Activated CD4-positive, alpha-beta T cell treated with anti-CD3 and anti-CD28 coated beads, Interleukin-10, Interleukin-2, amounts not matched to agents 100 ng/mL and 50 ng/mL, durations not matched to agents 16 hours and 8 hours (primary cell): Measurements from ENCODE around the gene MDP1.

ENCODE experiments used
- DNase-seq: peaks from one replicate; pipeline ENCODE4 v3.0.0-alpha.2; 2020

The MDP1 gene

GRCh38 chr14:24179961-24180796, 35.7 kb downstream of the MDP1 start:
- no peak for DNase-seq

DNA sequence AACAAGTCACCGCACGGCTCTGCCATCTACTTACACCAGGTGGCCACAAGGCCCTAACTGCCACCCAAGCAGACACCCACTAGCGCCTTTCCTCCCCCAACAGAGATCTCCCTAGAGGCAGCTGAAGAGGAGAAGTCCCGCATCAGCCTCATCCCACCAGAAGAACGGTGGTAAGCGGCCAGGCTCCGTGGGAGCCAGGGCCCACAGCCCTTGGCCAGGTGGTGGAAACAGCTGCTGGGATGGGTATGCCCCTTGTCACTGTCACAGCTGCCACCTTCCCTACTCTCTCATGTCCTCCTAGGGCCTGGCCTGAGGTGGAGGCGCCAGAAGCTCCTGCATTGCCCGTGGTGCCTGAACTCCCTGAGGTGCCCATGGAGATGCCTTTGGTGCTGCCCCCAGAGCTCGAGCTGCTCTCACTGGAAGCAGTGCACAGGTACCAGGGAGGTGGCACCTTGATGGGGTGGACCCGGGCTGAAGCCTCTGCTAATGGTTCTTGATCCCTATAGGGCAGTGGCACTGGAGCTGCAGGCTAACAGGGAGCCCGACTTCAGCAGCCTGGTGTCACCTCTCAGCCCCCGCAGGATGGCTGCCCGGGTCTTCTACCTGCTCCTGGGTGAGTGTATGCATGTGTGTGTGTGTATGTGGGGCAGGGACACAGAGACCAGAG, 36.4 kb downstream of the MDP1 start:
- no peak for DNase-seq

DNA sequence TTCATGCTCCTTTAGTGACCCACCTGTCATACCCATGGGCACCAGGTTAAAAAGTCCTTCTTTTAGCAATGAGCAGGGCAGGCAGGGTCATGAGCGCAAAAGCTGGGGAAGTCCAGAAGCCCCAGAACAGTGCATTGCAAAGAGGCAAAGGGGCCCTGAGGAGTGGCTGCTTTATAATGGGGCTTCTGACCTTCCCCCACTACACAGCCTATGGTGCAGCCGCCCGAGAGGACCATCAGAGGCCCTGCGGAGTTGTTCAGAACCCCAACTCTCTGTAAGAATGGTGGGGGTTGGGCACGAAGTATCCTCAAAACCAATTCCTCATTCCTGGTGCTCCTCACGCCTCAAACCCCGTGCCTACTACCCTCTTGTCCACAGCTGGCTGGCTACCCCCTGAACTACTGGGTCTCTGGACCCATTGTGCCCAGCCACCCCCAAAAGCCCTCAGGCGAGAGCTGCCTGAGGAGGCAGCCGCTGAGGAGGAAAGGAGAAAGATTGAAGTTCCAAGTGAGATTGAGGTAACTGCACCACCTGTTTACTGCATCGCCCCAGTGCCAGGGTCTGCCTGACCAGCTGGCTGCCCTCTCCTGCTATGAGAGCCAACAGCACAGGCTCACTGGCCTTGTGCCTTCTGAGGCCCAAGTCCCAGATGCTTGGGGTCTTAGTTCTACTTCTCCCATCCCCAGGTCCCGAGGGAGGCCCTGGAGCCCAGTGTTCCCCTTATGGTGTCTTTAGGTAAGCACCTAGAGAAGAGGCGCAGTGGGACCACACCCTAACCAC, 37.3 kb downstream of the MDP1 start:
- no peak for DNase-seq

GRCh38 chr14:24177891-24178290, 38.0 kb downstream of the MDP1 start:
- no peak for DNase-seq

GRCh38 chr14:24177041-24177825, 38.6 kb downstream of the MDP1 start:
- no peak for DNase-seq

DNA sequence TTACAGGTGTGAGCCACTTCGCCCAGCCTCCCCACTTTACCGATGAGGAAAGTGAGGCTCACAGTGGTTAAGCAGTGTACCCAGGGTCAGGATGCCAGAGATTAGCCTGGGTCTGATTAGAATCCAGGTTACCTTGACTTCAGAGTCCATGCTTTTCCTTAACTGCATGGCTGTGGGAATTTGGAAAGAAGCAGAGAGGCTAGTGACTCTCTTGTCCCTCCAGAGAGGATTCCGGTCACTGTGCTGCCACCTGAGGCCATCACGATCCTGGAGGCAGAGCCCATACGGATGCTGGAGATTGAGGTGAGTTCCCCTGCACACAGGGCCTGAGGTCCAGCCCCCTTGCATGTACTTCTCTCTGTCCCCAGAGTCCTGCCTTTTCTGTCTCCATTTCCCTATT, 39.3 kb downstream of the MDP1 start:
- DNase-seq: no peak

- no peak for DNase-seq
Observed at GRCh38 chr14:24172871-24173281, 43.0 kb downstream of the MDP1 start.

GRCh38 chr14:24172261-24172860, 43.5 kb downstream of the MDP1 start:
- DNase-seq: no peak

DNA sequence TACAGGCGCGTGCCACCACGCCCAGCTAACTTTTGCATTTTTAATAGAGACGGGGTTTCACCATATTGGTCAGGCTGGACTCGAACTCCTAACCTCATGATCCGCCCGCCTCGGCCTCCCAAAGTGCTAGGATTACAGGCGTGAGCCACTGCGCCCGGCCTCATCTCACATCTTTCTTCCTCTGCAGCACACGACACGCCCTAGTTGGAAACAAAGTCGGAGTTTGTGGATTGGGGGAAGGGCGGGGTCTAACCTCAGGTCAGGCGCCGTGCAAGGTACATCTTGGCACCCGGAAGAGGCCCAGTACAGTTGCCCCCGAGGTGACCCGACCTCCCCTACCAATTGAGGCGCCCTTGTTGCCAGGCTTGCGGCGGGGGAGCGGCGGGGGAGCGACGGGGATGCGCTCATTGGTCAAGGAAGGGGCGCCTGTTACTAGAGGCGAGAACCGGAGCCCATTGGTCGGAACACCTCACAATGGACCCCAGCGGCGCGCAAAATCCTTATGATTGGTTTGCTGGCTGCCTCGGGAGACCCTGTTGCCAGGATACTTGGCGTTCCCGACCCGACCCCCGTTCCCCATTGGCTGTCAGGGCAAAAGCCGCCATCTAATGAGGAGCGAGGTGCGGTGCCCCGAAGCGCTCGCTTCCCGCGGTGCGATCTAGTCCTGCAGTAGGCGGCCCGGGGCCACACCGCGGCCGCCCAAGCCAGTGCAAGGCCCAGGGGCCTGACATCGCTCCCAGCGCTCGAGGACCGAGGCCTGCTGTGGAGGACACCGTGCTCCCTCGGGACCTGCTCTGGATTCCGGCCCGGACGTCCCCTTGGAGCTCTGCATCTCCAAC, 44.2 kb downstream of the MDP1 start, which contains the start of gene REC8:
Gene REC8 (plus strand): TSS at position 659 of the 839 bp plus-strand sequence. CDS start 473 bp downstream, outside the sequence.
- peak; percentile 75 for DNase-seq

GRCh38 chr14:24167469-24168114, 48.3 kb downstream of the MDP1 start:
- DNase-seq: no peak

DNA sequence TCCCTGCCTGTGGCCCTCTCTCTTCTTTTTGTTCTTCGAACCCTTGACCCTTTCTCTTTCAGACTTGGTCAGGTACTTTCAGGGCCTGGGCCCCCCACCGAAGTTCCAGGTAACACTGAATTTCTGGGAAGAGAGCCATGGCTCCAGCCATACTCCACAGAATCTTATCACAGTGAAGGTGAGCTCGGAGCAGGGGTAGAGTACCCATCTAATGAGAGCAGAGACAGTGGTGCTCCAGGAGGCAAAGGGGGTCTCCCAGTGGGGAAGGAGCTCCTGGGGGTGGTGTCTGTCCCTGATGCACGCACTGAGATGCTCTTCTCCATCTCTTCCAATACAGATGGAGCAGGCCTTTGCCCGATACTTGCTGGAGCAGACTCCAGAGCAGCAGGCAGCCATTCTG, 50.1 kb downstream of the MDP1 start:
- DNase-seq: no peak

DNA sequence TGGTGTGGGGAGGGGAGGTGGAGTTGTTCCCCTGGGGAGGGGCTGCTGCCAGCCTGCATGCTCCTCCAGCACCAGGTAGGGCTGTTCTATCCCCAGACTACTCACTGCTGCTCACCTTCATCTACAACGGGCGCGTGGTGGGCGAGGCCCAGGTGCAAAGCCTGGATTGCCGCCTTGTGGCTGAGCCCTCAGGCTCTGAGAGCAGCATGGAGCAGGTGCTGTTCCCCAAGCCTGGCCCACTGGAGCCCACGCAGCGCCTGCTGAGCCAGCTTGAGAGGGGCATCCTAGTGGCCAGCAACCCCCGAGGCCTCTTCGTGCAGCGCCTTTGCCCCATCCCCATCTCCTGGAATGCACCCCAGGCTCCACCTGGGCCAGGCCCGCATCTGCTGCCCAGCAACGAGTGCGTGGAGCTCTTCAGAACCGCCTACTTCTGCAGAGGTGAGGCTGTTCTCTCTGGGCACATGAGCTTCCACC, 51.3 kb downstream of the MDP1 start:
- DNase-seq: no peak
